Activated CD4-positive, alpha-beta T cell treated with anti-CD3 and anti-CD28 coated beads, Interleukin-2, amount 50 U/mL, for 16 hours (primary cell): ENCODE results near the gene SCFD1.

Experiments used
- DNase-seq: peaks from one replicate; pipeline ENCODE4 v3.0.0-alpha.2; 2020

SCFD1 gene

DNA sequence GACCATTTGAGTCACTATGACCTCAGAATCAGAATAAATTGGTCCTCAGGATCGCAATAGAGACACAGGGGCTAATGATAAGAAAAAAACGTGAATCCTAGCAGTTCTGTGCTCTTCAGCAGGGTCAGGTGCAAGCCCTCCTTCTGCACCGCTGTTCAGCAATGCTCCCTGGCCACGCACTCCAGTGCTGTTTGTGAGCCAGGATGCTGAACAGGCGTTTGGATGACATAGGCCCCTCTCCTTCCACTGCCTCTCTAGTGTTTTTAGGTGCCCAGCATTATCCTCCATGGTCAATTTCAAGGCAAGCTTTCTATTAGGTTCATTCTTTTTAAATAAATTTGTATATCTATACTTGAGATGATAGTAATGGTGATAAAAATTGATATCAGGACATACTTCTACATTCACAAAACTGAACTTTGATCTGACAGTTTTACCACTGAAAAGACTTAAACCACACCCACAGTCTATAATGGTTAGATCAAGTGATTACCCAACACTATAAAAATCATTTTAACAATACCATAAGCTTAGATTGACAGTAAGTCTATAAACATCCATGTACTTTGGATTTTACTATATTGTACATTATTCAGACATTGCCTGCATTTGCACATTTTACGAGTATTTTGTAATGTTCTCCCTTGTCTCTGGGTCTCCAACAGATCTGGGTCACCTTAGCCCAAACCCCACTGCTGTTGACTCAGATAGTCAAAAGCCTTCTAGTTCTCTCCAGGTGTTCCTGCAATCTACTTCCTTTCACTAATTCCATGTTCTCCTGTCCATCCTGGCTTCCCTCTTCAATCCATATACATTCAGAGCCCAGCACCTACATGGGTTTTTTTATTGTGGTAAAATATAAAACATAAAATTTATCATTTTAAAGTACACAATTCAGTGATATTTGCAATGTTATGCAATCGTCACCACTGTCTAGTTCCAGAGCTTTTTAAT is 137.3 kb downstream of the SCFD1 start:
- DNase-seq: no peak

DNA sequence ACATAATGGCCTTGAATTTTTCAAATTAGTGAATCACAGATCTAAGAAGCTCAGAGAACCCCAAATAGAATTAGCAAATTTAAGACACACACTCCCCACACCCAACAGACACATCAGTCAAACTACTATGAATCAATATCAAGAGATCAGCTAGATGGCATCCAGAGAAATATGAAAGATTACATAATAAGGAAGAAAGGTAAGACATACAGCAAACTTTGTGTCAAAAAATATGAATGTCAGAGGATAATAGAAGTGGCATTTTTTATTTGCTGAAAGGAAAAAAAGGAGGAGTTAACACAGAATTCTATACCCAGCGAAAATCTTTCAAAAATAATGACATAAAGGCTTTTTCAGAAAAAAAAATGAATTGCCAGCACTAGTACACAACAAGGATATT is 141.8 kb downstream of the SCFD1 start:
- no peak for DNase-seq

GRCh38 chr14:30767624-30768023 is 145.5 kb downstream of the SCFD1 start:
- DNase-seq: no peak

- DNase-seq: no peak
Measured at GRCh38 chr14:30768791-30769190, 146.7 kb downstream of the SCFD1 start.

GRCh38 chr14:30770376-30770775 is 148.3 kb downstream of the SCFD1 start:
- no peak for DNase-seq

DNA sequence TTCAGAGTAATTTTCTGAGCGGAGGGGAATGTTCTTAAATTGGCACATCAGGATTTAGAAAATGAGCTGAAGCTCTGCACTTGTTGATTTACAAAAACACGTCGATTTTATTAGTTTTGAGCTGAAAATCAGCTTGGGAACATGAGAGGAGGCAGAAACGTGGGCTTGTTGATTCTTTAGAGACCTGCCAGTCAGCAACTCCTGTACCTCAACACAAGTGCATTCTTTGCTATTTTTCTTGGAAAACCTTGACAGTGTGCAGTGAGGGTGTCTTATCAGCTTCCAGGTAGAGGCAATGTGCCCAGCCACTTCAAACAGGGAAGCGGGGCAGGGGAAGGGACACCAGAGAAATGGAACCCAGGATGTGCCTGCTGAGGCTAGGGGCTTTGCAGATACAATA is 149.5 kb downstream of the SCFD1 start:
- DNase-seq: no peak

DNA sequence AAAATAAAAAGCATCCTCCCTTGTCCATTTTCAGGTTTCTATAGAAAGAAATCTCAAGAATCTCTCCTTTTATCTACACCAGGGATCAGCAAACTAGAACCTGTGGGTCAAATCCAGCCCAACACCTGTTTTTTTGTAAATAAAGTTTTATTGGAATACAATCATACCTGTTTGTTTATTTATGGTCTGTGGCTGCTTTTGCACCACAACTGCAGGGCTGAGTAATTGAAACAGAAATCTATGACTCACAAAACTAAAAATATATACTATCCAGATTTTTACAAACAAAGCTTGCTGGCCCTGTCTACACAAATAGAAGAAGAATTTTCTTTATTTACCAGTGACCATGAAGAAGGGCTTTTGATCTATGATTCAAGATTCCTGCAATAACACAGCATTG is 157.1 kb downstream of the SCFD1 start:
- no peak for DNase-seq
